H1 (cell line): ENCODE results near the gene KRT17. TPM values are rescaled to one million over a fixed set of nuclear protein-coding genes. Genes with fewer than 3 reads are reported as not detected.
A peak's percentile ranks its signal among the peaks of the same experiment; 100 is the strongest.

Experiments
- CTCF ChIA-PET: fragments of 300-600 bp; sonication (Branson Sonifier 250); formaldehyde crosslinking; loops from one replicate; lab custom pipeline; 2021; ENCODE audit not compliant: partially characterized antibody; lab: Charles Lee
- POLR2A ChIA-PET: fragments of 300-600 bp; sonication (Branson Sonifier 250); formaldehyde crosslinking; loops from one replicate; lab custom pipeline; 2021; ENCODE audit warnings: inconsistent platforms; ENCODE audit not compliant: partially characterized antibody; lab: Charles Lee
- DNase-seq, 2 experiments: peaks; one replicate each; pipeline versions ENCODE4 v3.0.0 to v3.0.0-alpha.2; 2010 to 2022; ENCODE audit warnings: low spot score in 2 of 2, low read depth in 1 of 2, mixed read lengths in 1 of 2
- FAIRE-seq: peaks from 2 replicates; lab custom pipeline; 2011; peaks lifted over from hg19 to GRCh38; lab: Jason Lieb, UNC
- H2AFZ ChIP-seq: 2 replicates; pipeline ENCODE4 v1.8.1; 2012; ENCODE audit warnings: low read length, inconsistent platforms
- H2AK5ac ChIP-seq: 2 replicates; pipeline ENCODE4 v1.6.1; 2013; ENCODE audit warnings: low read depth, low read length
- H2BK120ac ChIP-seq: replicated peaks from 2 replicates; pipeline ENCODE3; 2013; ENCODE audit warnings: low read depth, low read length, inconsistent platforms
- H2BK12ac ChIP-seq: 2 replicates; pipeline ENCODE4 v1.6.1; 2013; ENCODE audit warnings: low read depth, low read length
- H2BK15ac ChIP-seq: 2 replicates; pipeline ENCODE4 v1.6.1; 2013; ENCODE audit warnings: low read length
- H2BK20ac ChIP-seq: 2 replicates; pipeline ENCODE4 v1.6.1; 2013; ENCODE audit warnings: low read length
- H2BK5ac ChIP-seq: 2 replicates; pipeline ENCODE4 v1.6.1; 2013; ENCODE audit warnings: low read depth, low read length
- H3K14ac ChIP-seq: 2 replicates; pipeline ENCODE4 v1.6.1; 2013; ENCODE audit warnings: inconsistent platforms; ENCODE audit not compliant: insufficient read length
- H3K18ac ChIP-seq: 2 replicates; pipeline ENCODE4 v1.6.1; 2013; ENCODE audit warnings: low read length; ENCODE audit errors: extremely low read depth
- H3K23ac ChIP-seq: 2 replicates; pipeline ENCODE4 v1.6.1; 2013; ENCODE audit warnings: inconsistent platforms; ENCODE audit not compliant: insufficient read length
- H3K23me2 ChIP-seq: 2 replicates; pipeline ENCODE4 v1.6.1; 2013; ENCODE audit warnings: low read depth, low read length
- H3K27ac ChIP-seq: 2 replicates; pipeline ENCODE4 v1.6.1; 2011; ENCODE audit warnings: low read depth, low read length, inconsistent platforms
- H3K27me3 ChIP-seq, 4 experiments: replicated peaks in 1 of 4; 1 replicate in 1 of 4; 2 replicates in 3 of 4; pipeline versions ENCODE4 v1.6.1 to v1.8.1; 2011 to 2013; ENCODE audit warnings: low read length in 3 of 4, mild to moderate bottlenecking in 3 of 4, inconsistent platforms in 2 of 4, mixed read lengths in 2 of 4, moderate library complexity in 1 of 4; ENCODE audit not compliant: control insufficient read depth in 3 of 4, insufficient read depth in 3 of 4; ENCODE audit errors: extremely low read depth in 1 of 4
- H3K36me3 ChIP-seq, 4 experiments: 2 replicates each; pipeline versions ENCODE4 v1.6.1 to v1.8.1; 2011 to 2013; ENCODE audit warnings: mild to moderate bottlenecking in 4 of 4, low read length in 3 of 4, moderate library complexity in 2 of 4, control low read depth in 1 of 4, inconsistent platforms in 1 of 4; ENCODE audit not compliant: insufficient read depth in 4 of 4, control insufficient read depth in 2 of 4
- H3K4ac ChIP-seq: replicated peaks from 2 replicates; pipeline ENCODE3; 2013; ENCODE audit warnings: low read length, low read depth, mixed read lengths, inconsistent platforms; ENCODE audit not compliant: insufficient read length
- H3K4me1 ChIP-seq, 4 experiments: replicated peaks in 1 of 4; 1 replicate in 1 of 4; 2 replicates in 3 of 4; pipeline versions ENCODE4 v1.6.1 to v1.8.1; 2011 to 2013; ENCODE audit warnings: low read length in 3 of 4, inconsistent platforms in 2 of 4, mixed read lengths in 1 of 4; ENCODE audit not compliant: insufficient read depth in 4 of 4, control insufficient read depth in 3 of 4
- H3K4me2 ChIP-seq, 2 experiments: 2 replicates each; pipeline versions ENCODE4 v1.6.1 to v1.8.1; 2011 to 2013; ENCODE audit warnings: low read depth in 2 of 2, low read length in 2 of 2, control low read depth in 1 of 2, inconsistent platforms in 1 of 2, mild to moderate bottlenecking in 1 of 2; ENCODE audit not compliant: insufficient read depth in 1 of 2
- H3K4me3 ChIP-seq, 4 experiments: fragments of 200-600, 300-600 bp in 1 of 4; sonication (generic), shearing (Covaris generic), sonication (Bioruptor Twin) in 1 of 4; 2 replicates each; pipeline versions ENCODE4 v1.5.1 to v1.8.1; 2011 to 2016; ENCODE audit warnings: low read length in 4 of 4, low read depth in 3 of 4, control low read depth in 2 of 4, inconsistent platforms in 2 of 4, mild to moderate bottlenecking in 2 of 4, mixed read lengths in 1 of 4, moderate library complexity in 1 of 4; ENCODE audit not compliant: insufficient read depth in 2 of 4; ENCODE audit errors: extremely low read depth in 1 of 4
- H3K56ac ChIP-seq: replicated peaks from 2 replicates; pipeline ENCODE3; 2013; ENCODE audit warnings: low read depth, mild to moderate bottlenecking, mixed read lengths, low read length, inconsistent platforms; ENCODE audit not compliant: insufficient read length
- H3K79me1 ChIP-seq: 2 replicates; pipeline ENCODE4 v1.6.1; 2013; ENCODE audit warnings: low read depth, low read length, control low read depth
- H3K79me2 ChIP-seq, 2 experiments: 2 replicates each; pipeline versions ENCODE4 v1.6.1 to v1.8.1; 2012 to 2013; ENCODE audit warnings: low read length in 2 of 2, mild to moderate bottlenecking in 2 of 2, inconsistent platforms in 1 of 2; ENCODE audit not compliant: insufficient read depth in 2 of 2, control insufficient read depth in 1 of 2
- H3K9ac ChIP-seq, 4 experiments: replicated peaks in 1 of 4; 1 replicate in 1 of 4; 2 replicates in 3 of 4; pipeline versions ENCODE4 v1.6.1 to v1.8.1; 2011 to 2013; ENCODE audit warnings: low read depth in 3 of 4, low read length in 3 of 4, control low read depth in 2 of 4, mild to moderate bottlenecking in 2 of 4, moderate library complexity in 2 of 4, inconsistent platforms in 1 of 4; ENCODE audit errors: extremely low read depth in 1 of 4
- H3K9me3 ChIP-seq, 2 experiments: 2 replicates each; pipeline versions ENCODE4 v1.6.1 to v1.8.1; 2012 to 2013; ENCODE audit warnings: mild to moderate bottlenecking in 2 of 2, moderate library complexity in 2 of 2, control low read depth in 1 of 2, inconsistent platforms in 1 of 2, low read depth in 1 of 2, low read length in 1 of 2, mixed read lengths in 1 of 2; ENCODE audit not compliant: insufficient read depth in 2 of 2
- H4K20me1 ChIP-seq, 2 experiments: replicated peaks in 1 of 2; 2 replicates each; pipeline versions ENCODE3 to v1.8.1; 2011 to 2013; ENCODE audit warnings: inconsistent platforms in 2 of 2, low read length in 2 of 2, mild to moderate bottlenecking in 1 of 2; ENCODE audit not compliant: insufficient read depth in 2 of 2, control insufficient read depth in 1 of 2
- H4K5ac ChIP-seq: 2 replicates; pipeline ENCODE4 v1.6.1; 2013; ENCODE audit warnings: low read length, low read depth, mixed read lengths, inconsistent platforms; ENCODE audit not compliant: insufficient read length
- H4K8ac ChIP-seq: 2 replicates; pipeline ENCODE4 v1.8.0; 2013; ENCODE audit warnings: mild to moderate bottlenecking, moderate library complexity, low read length, inconsistent platforms; ENCODE audit not compliant: insufficient read depth; ENCODE audit errors: extremely low read depth
- H4K91ac ChIP-seq: replicated peaks from 2 replicates; pipeline ENCODE3; 2013; ENCODE audit warnings: low read length, mixed read lengths, inconsistent platforms; ENCODE audit not compliant: insufficient read length
- BRCA1 ChIP-seq: IDR thresholded peaks from 2 replicates; pipeline ENCODE4 v1.6.1; 2012; ENCODE audit warnings: low read depth, low read length, improper control_type of control experiment
- CBX5 ChIP-seq: fragments of 300-800, 300-1000 bp; sonication (generic); IDR thresholded peaks from 2 replicates; pipeline ENCODE4 v1.7.1; 2016; ENCODE audit warnings: antibody characterized with exemption, low read length, low read depth
- CTBP2 ChIP-seq: IDR thresholded peaks from 2 replicates; pipeline ENCODE4 v1.7.0; 2011; ENCODE audit warnings: borderline replicate concordance, mild to moderate bottlenecking, moderate library complexity, mixed read lengths, low read length; ENCODE audit not compliant: insufficient read depth, insufficient read length
- JUN ChIP-seq: IDR thresholded peaks from 2 replicates; pipeline ENCODE4 v1.6.1; 2011; ENCODE audit warnings: low read depth, mild to moderate bottlenecking, improper control_type of control experiment, low read length
- MAFK ChIP-seq: IDR thresholded peaks from 2 replicates; pipeline ENCODE4 v1.6.1; 2012; ENCODE audit warnings: low read depth, mild to moderate bottlenecking, improper control_type of control experiment, low read length
- POLR2AphosphoS5 ChIP-seq: IDR thresholded peaks from 2 replicates; pipeline ENCODE4 v1.6.1; 2011; ENCODE audit warnings: low read depth, low read length
- RBBP5 ChIP-seq: IDR thresholded peaks from 2 replicates; pipeline ENCODE4 v1.7.1; 2012; ENCODE audit warnings: low read depth, mild to moderate bottlenecking, inconsistent platforms, low read length, moderate library complexity, borderline replicate concordance
- SP2 ChIP-seq: IDR thresholded peaks from 2 replicates; pipeline ENCODE4 v1.6.1; 2012; ENCODE audit warnings: mild to moderate bottlenecking, low read length, inconsistent platforms
- WGBS, 2 experiments: shearing (Covaris generic) in 1 of 2; methylation state at CpG; one replicate each; pipeline versions ENCODE4 v1.1.6 to v1.1.7; 2013 to 2015; ENCODE audit warnings: low lambda C conversion rate in 2 of 2, mixed read lengths in 2 of 2, inconsistent platforms in 1 of 2, low coverage in 1 of 2, missing lambda C conversion rate in 1 of 2; ENCODE audit not compliant: insufficient replicate concordance in 2 of 2, insufficient coverage in 1 of 2, insufficient read length in 1 of 2; ENCODE audit errors: extremely low coverage in 1 of 2, missing lambda C conversion rate in 1 of 2; 5-methylcytosine and 5-hydroxymethylcytosine counted together
- polyA plus RNA-seq, 7 experiments: library from polyadenylated mRNA; depleted of rRNA in 3 of 7; stranded (reverse) in 5 of 7; unstranded in 2 of 7; fragments of >200 nt in 5 of 7; fragments of 200-250 nt in 2 of 7; gene quantifications; 1 replicate in 5 of 7; 2 replicates in 1 of 7; 4 replicates in 1 of 7; pipeline versions ENCODE4 v1.2.1 to v1.2.3, GENCODE V29; 2011 to 2013; ENCODE audit warnings: missing spikeins in 2 of 7, mixed read lengths in 2 of 7
- total RNA-seq: library from RNA; stranded (reverse); fragmentation: NEBNext Ultra II Directional; extraction: Animal tissue kit (Norgen Biotek cat#: 25700); gene quantifications from 2 replicates; pipeline ENCODE4 v1.2.1, GENCODE V29; 2021

Gene KRT17
- total and polyA plus RNA-seq, 2 of the 8 experiments (the other 6 are each of a cell fraction or from before 2014, with no cell fraction given) = 0.50 to 0.95 TPM

DNA sequence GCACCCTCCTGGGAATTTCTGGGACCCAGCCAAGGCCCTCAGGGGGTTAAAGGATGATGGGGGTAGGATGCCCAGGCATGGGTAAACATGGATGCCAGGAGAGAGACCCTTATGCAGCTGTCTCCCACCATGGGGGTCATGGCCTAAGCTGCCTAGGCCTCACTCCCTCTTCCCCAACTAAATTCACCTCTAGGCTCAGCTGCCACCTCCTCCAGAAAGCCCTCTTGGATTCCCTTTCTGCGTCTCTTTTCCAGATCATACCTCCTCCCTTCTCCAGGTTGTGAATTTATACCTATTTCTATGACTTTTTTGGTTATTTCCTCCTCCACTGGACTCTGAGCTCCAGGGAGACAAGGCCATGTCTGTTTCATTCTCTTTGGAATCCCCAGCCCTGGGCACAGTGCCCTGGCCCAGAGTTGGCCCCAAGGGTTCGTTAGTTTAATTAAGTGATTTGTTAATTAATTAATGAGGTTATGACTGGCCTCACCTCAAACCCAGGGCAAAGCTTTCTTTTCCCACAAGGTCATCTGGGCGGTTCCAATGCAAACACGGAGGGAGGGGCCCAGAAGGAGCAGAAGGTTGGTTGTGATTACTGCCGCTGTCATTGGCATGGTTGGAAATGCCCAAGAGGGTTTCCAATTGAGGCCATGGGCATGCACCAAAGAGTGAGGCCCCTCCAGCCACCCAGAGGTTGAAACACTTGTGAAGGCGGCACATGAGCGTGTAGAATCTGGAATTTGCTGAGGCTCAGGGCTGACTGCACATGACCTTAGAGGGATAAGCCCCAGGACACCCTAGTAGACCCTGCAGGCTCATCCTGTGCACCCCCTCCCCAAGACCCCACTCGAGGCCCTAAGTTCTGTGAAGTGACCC is 6.9 kb upstream of the KRT17 start:
- ChIA-PET CTCF (interaction anchor here (2.0 to 14.5 kb wide), 4 partner anchors 11 to 82 kb away, joined by 4 to 103 read pairs (median 10); no protein-coding TSS in a partner anchor), POLR2A (interaction anchor here (0.9 kb wide), 1 partner anchor 60 kb away, joined by 3 read pairs; no protein-coding TSS in a partner anchor)
- peaks cover 0 to 11% of the 10 kb centered on the region in 2 experiments for H4K20me1 ChIP-seq
- TF ChIP-seq JUN (no peak), SP2 (no peak), BRCA1 (no peak), RBBP5 (no peak), POLR2AphosphoS5 (no peak), CTBP2 (no peak), MAFK (no peak), CBX5 (no peak)
- WGBS, 2 experiments = 86% methylated on average over 8 of the region's 8 CpGs; no CpG with 5 or more reads in 1 of the 2 experiments
- H3K4me3 ChIP-seq = no peak overlapping the region
- H2BK15ac ChIP-seq = no peak overlapping the region
- H4K91ac ChIP-seq = no peak overlapping the region
- no peak overlapping the region for H3K56ac ChIP-seq
- H3K14ac ChIP-seq = no peak overlapping the region
- no peak overlapping the region for H2BK120ac ChIP-seq
- no peak overlapping the region for H3K9ac ChIP-seq
- H3K4me1 ChIP-seq = peaks cover 0 to 14% (median 4%) of the 10 kb centered on the region in 4 experiments; a peak in 2 of 7 replicates
- H2BK5ac ChIP-seq = no peak overlapping the region
- H2BK12ac ChIP-seq = no peak overlapping the region
- no peak overlapping the region for H3K18ac ChIP-seq
- H4K8ac ChIP-seq = 0 out of 2 replicates have a peak overlapping the region, but pooled peaks have one; percentile 12
- H3K79me2 ChIP-seq = no peaks in the 10 kb centered on the region
- H3K4me2 ChIP-seq = no peak overlapping the region
- FAIRE-seq (no peak), DNase-seq (no peak)
- no peak overlapping the region for H2BK20ac ChIP-seq
- peaks cover 0 to 3% (median 0%) of the 10 kb centered on the region in 4 experiments; a peak in 1 of 7 replicates for H3K27me3 ChIP-seq
- H3K27ac ChIP-seq = no peak overlapping the region
- H3K23me2 ChIP-seq = peaks cover 12% of the 10 kb centered on the region; the same call in 1 of the 2 replicates
- no peak overlapping the region for H3K4ac ChIP-seq
- no peak overlapping the region for H2AFZ ChIP-seq
- H3K23ac ChIP-seq = no peak overlapping the region
- no peaks in the 10 kb centered on the region for H3K79me1 ChIP-seq
- no peaks in the 10 kb centered on the region for H3K9me3 ChIP-seq
- no peak overlapping the region for H2AK5ac ChIP-seq
- no peak overlapping the region for H4K5ac ChIP-seq
- no peaks in the 10 kb centered on the region; a peak in 1 of 8 replicates for H3K36me3 ChIP-seq
